ENCODE data around the gene CCDC92.

- TF ChIP-seq EP300 (IDR thresholded peaks at IDR 0.05) = no peak
- no peak for TF ChIP-seq POLR2A (IDR thresholded peaks at IDR 0.05)
- TF ChIP-seq, protein P1, sequence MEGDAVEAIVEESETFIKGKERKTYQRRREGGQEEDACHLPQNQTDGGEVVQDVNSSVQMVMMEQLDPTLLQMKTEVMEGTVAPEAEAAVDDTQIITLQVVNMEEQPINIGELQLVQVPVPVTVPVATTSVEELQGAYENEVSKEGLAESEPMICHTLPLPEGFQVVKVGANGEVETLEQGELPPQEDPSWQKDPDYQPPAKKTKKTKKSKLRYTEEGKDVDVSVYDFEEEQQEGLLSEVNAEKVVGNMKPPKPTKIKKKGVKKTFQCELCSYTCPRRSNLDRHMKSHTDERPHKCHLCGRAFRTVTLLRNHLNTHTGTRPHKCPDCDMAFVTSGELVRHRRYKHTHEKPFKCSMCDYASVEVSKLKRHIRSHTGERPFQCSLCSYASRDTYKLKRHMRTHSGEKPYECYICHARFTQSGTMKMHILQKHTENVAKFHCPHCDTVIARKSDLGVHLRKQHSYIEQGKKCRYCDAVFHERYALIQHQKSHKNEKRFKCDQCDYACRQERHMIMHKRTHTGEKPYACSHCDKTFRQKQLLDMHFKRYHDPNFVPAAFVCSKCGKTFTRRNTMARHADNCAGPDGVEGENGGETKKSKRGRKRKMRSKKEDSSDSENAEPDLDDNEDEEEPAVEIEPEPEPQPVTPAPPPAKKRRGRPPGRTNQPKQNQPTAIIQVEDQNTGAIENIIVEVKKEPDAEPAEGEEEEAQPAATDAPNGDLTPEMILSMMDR (IDR thresholded peaks at IDR 0.05) = no peak
- no peak for TF ChIP-seq POLR2AphosphoS5 (IDR thresholded peaks at IDR 0.05)
Observed at GRCh38 chr12:124007826-124008570, 35.4 kb upstream of the CCDC92 start.
